Stimulated activated naive CD4-positive, alpha-beta T cell (primary cell): ENCODE data around the gene KCNG2.

Experiments used
- DNase-seq, 6 experiments: peaks; one replicate each; lab custom pipeline; 2025; lab: John Stamatoyannopoulos, UW

KCNG2 gene

DNA sequence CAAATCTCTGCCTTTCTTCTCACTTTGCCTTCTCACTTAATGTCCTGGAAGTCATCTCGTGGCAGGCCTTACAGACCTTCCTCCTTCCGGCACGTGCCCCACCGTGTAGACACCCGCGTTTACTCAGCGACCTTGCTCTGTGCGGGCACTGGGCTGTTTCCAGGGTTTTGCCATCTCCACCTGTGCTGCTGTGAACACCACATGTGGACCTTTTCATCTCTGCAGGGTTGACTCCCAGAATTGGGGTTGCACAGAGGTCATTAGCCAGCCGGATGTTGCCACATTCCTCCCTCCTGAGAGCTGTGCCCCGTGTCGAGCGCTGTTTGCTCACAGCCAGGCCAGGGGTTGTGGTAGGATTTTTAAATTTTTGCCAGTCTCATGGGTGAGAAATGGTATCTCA is 25.4 kb downstream of the KCNG2 start:
- no peak for DNase-seq

DNA sequence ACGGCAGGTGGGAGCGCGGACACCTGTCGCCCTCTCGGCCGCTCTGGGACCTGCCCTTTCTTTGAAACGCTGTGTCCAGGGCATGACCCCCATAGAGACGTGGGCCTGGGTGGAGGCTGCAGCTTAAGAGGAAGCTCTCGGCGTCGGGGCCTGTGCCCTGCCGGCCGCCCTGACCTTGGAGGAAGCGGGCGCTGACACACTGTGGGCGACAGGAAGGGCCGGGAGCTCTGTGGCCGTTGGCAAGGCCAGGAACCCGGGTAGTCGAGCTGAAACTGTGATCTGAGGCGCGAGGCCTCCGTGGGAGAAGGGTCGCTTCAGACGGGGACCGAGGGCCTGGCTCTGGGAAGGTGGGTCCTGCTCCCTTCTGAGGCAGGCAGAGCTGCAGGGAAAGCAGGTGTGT is 28.2 kb downstream of the KCNG2 start:
- DNase-seq: no peak

DNA sequence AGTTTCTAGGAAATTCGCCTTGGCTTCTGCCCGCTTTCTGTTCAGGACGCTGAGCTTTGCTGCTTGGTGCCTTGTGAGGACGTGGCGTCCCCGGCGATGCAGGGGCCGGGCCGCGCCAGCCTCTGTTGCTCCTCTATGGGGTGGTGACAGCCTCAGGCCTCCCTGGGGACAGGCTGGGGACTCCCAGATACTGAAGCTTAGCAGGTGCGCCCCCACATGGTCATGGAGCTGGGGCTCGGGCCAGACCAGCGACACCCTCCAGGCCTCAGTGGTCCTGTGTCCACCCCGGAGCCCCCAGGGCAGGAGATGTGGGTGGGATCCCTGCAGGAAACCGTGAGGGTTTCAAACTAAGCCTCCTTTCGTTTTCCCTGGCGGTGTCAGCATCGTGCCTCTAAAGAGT is 29.2 kb downstream of the KCNG2 start:
- DNase-seq: no peak

DNA sequence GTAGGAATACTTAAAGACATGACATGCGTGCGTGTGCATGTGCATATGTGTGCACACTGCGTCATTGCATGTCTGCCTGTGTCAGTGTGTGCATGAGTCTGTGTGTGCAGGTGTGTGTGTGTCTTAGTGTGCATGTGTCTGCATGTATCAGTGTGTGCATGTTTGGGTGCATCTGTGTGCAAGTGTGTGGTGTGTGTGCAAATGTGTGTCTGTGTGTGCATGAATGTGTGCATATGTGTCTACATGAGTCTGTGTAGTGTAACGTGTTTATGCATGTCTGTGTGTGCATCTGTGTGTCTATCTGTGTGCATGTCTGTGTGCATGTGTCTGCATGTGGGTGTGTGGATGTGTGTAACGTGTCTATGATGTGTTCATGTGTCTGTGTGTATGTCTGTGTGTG is 30.5 kb downstream of the KCNG2 start:
- DNase-seq: no peak

DNA sequence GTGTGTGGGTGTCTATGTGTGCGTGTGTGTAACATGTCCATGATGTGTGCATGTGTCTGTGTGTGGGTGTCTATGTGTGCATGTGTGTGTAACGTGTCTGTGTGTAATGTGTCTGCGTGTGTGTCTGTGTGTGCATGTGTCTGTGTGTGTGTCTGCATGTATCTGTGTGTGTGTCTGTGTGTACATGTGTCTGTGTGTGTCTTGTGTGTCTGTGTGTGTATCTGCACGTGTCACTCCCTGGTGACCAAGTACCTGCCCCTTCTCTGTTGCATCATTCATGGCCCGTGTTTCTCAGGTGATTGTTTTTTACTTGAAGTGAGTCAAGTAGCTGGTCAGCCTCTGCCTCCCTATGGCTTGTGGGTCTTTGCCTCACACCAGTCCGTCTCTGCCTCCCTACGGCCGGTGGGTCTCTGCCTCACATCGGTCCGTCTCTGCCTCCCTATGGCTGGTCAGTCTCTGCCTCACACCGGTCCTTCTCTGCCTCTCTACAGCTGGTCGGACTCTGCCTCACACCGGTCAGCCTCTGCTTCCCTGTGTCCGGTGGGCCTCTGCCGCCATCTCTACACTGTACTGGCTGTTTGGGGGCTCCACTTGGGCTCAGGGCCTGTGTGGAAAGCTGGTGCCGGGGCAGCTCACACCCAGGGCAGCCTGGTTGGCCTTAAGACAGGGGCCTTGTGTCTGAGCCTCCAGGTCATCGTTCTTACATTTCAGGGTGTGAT is 31.6 kb downstream of the KCNG2 start:
- no peak for DNase-seq

DNA sequence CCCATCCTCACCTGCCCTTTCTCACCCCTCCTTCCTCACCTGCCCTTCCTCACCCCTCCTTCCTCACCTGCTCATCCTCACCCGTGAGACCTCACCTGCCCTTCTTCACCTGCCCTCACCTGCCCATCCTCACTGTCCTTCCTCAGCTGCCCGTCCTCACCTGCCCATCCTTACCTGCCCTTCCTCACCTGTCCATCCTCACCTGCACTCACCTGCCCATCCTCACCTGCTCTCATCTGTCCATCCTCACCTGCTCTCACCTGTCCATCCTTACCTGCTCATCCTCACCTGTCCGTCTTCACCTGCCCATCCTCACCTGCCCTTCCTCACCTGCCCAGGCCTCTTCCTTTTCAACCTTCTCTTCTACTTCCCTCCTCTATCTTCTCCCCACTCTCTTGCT is 34.4 kb downstream of the KCNG2 start:
- no peak for DNase-seq

DNA sequence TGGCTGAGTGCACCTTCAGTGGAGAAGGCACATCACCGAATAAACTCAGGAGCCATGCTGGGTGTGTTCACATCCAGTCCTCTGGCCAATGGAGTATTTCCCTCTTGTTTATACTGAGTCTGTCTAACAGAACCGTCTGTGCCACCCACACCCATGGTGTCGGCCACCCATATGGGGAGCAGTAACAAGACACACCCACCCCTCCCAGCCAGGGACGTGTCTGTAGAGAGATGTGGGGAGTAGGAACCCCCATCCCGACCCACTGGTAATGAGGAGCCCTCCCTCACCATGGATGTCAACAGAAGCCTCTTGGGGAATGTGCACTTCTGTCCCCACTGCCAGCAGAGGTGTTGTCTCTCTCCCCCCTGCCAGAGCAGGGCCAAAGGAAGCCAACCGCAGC is 37.1 kb downstream of the KCNG2 start:
- DNase-seq: no peak

DNA sequence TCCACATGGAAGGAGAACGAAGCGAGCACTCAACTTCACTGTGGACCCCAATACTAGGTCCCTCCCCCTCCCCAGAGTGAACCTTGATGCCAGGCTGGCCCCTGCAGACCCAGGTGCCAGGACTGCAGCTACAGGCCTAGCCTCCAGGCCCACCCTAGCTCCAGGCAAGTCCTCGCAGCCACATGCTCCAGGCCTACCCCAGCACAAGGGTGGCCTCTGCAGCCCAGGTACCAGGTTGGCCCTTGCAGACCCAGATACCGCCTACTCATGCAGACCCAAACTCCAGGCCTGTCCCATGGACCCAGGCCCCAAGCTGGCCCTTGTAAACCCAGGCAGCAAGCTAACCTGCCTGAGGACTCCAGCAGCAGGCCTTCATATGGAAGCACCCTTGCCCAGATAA is 44.2 kb downstream of the KCNG2 start:
- no peak for DNase-seq

DNA sequence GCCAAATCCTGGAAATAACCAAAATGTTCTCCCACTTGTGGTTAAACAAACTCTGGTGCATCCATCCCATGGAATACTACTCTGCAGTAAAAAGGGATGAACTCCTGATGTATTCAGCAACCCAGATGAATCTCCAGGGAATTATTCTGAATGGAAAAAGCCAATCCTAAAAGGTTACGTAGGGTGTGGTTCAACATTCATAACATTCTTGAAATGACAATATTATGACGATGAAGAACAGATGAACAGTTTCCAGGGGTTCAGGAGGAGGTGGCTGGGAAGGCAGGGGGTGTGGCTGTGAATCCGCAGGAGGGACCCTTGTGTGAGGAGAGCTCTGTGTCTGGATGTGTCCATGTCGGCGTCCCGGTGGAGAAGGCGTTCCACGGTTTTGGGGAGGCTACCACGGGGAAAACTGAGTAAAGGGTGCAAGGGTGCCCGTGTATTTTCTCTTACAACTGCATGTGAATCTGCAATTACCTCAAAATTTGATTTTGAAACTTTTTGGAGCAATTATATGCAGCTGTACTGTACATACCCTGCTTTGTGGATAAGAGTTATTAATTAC is 47.3 kb downstream of the KCNG2 start:
- no peak for DNase-seq

DNA sequence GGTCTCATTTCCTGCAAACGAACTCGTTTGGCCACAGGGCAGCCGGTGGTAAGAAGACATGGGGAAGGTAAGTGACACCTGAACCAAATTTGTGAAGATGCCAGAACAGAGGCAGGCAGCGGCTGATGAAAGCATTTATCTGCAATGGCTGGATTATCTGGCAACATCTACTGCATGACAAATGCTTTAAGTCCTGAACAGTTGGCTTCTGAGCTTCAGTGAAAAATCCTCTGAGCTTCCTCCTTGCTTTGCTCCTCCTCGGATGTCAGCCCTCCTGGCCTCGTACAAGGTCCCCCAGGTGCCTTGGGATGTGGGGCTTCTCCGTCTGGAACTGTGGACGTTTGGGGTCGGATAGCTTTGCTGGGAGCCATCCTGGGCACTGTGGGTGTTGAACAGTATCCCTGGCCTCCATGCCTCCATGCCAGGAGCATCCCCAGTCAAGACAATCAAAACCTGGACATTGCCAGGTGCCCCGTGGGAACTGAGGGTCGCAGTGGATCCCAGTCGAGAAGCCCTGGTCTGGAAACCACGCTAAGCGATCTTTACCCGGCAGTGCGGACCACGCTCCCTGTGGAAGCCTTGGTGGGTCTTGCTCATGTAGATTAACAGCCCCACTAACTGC is 49.3 kb downstream of the KCNG2 start:
- no peak for DNase-seq

DNA sequence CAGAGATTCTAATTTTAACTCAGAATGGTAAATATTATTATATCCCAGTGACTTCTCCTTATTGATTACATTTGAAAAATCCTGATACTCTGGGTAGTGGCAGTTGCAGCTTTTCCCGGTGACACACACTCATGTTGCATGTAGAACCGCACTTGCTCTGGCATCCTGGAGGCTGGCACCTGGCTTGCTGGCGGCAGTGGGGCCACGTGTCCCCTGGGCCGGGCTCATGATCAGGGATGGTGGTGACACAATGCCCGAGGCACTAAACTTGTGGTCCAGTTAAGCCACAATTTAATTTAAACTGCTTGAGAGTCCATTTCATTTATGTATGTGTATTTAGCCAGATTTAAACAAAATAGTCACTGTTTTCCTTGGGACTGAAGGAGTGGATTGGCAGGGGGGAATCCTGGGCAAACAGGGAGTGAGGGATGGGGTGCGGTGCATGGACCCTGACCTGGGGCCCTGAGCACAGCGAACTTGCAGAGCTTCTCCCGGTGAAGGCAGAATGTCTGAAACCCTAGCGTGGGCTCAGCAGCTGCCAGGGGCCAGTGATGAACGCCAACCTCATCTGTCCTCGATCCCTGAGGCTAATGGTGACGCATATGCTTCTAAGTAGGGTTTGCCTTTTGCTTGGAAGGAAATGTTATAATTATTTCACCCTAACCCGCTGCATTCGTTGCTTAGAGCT is 50.0 kb downstream of the KCNG2 start:
- no peak for DNase-seq

DNA sequence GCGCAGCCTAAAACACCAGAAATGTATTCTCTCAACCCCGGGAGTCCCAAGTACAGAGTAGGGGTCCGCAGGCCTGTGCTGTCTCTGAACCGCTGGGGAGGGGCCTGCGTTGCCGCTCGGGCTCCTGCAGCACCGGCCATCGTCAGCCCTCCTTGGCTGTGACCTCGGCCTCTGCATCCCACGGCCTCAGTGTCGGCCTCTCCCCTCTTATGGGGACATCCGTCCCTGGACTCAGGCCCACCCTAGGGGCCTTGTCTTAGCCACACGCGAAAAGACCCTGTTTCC is 50.5 kb downstream of the KCNG2 start:
- no peak for DNase-seq

DNA sequence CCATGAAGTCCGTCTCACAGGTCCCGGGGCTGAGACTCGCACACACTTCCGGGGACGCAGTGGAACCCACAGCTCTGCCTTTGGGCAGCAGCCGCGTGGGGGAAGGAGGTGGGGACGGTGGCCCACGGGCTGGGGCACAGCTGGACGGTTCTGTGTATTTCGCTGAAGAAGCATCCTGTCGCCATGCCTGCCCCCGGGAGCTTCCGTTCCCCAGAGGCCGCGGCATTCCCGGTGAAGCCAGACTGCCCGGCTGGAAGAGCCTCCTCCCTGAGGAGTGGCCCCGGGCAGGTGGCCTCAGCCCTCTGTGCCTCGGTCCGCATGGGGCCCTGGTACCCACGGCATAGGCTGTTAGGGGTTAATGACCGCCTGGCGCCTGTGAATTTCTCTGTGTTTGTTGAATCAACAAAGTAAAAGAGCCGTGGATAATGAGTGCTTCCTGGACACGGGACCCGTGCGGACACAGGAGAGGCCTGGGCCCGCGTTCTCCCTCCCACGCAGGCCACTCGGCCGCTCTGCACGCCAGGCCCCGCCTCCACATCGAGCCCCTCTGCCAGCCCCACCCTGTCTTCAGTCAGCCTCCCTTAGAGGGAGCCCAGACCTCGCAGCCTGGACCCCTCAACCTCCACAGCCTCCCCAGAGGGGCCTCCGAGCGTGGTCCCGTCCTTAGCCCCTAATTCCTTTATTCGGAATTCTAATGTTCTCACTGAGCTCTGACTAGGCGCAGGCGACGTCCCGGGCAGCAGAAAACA is 51.0 kb downstream of the KCNG2 start:
- DNase-seq: no peak

DNA sequence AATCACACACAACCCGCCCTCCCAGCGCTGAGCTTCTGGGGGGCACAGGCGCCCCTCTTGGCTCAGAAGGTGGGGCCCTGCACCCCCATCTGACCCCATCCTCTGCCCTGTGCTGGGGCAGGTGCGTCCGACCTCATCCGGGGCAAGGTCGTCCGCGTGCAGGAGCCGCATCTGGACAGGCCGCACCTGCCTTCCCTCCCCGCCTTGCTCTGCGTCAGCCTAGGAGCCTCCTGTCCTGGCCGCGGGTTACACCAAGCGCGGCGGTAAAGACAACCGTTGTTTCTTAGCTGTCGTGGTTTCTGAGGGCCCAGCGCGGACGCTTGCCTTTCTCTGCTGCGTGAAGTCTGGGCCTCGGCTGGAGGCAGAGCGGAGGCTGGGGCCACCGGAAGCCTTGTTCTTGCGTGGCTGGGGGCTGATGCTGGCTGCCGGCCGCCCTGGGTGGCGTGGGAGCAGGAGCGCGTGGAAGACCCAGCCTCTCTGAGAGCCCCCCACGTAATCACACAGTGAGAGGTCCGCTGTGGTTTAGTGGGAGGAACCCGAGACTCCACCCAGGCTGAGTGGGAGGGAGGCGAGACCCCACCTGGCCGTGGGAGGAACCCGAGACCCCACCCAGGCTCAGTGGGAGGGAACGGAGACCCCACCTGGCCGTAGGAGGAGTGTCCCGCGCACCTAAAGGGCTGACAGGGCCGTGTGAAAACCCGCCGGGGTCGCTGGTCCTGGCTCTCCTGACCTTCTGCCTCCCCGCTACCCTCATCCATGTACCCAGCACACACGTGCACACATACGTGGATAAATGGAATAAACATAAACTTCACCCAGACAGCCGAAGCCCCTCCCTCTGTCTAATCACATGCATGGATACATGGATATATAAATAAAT is 51.8 kb downstream of the KCNG2 start:
- no peak for DNase-seq

DNA sequence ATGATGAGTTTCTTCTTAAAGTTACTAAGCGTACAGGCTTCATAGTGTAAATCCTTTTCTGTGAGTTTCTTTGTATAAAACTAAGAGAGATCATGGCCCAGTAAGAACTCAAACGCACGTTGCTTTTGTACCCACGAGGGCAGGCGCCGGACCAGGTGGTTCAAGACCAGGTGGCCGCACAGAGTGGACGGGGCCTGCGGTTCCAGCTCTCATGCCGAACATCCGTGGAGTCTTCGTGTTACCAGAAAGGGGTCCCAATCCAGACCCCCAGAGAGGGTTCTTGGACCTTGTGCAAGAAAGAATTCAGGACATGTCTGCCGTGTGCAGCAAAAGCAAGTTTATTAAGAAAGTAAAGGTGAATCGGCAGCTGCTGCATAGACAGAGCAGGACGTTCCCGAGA is 53.0 kb downstream of the KCNG2 start:
- DNase-seq: no peak

DNA sequence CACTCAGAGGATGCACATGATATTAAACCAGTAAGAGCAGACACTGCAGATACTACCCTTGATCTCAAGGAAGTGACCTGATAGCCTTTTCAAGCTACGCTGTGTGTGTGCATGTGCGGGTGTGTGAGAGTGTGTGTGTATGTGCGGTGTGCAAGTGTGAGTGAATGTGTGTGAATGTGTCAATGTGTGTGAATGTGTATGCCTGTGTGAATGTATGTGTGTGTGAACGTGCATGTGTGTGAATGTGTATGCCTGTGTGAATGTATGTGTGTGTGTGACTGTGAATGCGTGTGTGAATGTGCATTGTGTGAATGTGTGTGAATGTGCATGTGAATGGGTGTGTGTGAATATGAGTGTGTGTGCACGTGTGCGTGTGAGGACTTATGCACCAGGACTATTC is 53.8 kb downstream of the KCNG2 start:
- no peak for DNase-seq

DNA sequence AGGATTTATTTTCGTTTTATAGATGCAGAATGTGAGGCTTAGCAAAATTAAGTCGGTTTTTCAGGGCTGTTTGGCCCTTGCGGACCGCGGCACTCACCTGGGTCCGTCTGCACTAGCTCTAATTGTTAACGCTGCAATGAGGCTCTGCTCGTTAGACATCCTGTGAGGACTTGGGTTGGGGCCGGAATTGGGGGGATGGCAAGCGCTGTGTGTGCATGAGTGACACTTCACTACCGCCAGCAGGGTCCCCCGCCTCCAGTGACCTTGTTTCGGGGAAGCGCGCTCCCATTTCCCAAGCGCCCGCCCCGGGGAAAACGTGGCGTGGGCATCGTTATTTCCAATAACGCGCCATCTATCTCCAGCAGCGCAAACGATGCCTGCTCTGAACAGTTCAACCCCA is 54.2 kb downstream of the KCNG2 start:
- no peak for DNase-seq

DNA sequence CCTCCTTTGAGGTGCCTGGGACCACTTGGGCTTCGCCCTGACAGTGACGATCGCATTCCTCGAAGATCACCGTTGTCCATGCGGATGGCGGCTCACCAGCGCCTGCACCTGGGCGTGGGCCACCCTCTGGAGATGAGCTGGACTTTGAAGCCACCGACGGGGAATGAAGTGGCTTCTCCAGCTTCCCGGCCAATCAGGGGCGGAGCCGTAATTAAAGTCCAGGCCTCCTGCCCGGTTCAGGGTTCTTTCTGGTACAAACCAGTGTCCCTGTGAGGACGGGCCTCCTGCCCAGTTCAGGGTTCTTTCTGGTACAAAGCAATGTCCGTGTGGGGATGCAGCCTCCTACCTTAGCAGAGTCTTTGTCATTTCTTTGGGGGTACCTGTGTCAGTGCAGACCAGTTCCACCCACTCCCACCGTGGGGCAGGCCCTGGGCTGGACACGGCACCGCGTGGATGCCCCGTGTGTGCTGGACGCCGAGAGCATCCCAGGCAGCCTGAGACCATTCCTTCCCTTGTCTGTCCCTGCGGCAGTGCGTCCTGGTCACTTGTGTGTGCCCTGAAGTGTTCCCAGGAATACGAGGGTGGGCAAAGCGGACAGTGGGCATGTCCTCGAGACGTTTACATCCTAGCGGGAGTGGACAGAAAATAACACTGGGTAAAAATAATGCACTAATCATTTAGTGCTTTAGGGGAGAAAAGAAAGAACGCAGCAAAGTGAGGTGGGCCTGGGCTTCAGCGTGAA is 55.0 kb downstream of the KCNG2 start:
- DNase-seq: no peak

DNA sequence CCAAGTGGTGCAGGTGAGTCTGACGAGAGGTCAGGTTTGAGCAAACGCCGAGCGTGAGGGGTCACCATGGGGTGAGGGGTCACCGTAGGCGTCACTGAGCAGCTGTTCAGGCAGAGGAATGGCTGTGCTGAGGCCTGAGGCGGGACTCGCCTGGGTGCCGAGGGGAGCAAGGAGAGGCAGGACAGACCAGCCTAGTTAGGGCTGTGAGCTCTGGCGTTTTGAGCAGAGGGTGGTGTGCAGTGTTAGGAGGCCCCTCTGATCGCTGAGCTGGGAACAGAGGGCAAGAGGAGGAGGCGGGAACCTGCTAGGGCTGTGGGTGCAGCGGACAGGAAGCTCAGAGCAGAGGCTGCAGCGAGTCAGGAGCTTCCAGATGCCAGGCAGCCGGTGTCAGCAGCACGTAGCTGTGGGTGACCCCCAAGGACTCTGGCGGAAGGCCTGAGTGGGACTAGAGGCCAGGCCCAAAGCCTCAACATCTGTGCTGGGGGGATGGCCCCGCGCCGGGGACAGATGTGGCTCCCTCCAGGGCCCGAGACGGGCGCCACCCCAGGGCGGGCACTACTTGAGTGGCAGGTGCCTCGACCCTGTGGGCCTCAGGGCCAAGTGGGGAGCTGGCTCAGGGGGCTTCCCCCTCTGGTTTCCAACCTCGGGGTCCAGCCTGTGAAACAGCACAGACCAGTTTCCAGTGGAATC is 55.7 kb downstream of the KCNG2 start:
- DNase-seq: no peak

DNA sequence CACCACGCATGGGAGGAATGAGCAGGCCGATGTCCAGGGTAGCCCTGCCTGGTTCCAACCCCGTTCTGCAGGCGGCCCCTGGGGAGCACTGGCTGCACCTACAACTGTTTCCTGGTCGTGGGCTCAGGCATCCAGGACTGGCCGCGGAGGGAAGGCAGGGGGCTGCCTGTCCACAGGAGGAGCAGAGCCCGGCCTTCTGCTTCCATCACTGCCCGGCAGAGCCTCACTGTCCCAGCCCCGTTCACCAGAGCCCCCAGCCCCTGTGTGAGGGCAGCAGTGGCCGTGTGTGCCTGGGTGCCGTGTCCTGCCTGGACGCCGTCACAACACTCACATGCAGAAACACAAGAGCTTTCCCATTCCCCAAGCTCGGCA is 56.2 kb downstream of the KCNG2 start:
- DNase-seq: no peak
